DND-41 (cell line): ENCODE results near the gene UCN2.

ENCODE experiments used
- EZH2 ChIP-seq: IDR thresholded peaks from 3 replicates; pipeline ENCODE4 v1.6.1; 2012; ENCODE audit warnings: borderline replicate concordance, low read depth, mild to moderate bottlenecking, moderate library complexity, low read length, inconsistent platforms; ENCODE audit not compliant: severe bottlenecking
- TF ChIP-seq, protein P1 (sequence below): IDR thresholded peaks from 2 replicates; pipeline ENCODE4 v1.5.1; 2012; ENCODE audit warnings: borderline replicate concordance, low read length, moderate library complexity, mild to moderate bottlenecking; ENCODE audit not compliant: poor library complexity, severe bottlenecking; ENCODE audit errors: extremely low read depth

DNA sequence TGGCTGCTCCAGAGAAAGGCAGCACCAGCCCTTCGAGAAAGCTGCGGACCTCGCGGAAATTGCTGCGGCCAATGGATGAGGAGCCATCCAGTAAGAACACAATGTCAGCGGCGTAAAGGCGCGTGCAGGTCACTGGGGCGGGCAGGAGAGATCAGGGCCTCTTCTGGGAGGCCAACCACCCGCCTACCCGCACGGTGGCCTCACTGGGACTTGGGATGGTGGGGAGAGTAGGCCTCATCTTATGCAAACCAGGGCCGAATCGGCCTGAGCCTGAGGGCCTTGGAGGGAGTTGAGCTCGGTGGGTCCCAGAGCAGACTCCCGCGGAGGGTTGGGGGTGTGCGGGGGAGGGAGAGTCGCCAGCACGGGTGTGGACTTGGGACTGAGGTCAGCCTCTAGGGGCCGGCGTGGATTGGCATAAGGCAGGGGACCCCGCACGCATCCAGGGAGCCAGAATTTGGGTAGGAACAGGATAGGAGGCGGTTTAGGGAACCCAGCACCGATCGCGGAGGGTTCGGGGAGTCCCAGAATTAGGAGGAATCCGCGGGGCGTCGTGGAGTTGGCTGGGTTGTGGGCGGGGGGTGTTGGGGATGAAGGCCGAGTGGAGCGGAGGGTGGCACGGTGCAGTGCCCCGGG lies 31.0 kb upstream of the UCN2 start:
- TF ChIP-seq, protein P1, sequence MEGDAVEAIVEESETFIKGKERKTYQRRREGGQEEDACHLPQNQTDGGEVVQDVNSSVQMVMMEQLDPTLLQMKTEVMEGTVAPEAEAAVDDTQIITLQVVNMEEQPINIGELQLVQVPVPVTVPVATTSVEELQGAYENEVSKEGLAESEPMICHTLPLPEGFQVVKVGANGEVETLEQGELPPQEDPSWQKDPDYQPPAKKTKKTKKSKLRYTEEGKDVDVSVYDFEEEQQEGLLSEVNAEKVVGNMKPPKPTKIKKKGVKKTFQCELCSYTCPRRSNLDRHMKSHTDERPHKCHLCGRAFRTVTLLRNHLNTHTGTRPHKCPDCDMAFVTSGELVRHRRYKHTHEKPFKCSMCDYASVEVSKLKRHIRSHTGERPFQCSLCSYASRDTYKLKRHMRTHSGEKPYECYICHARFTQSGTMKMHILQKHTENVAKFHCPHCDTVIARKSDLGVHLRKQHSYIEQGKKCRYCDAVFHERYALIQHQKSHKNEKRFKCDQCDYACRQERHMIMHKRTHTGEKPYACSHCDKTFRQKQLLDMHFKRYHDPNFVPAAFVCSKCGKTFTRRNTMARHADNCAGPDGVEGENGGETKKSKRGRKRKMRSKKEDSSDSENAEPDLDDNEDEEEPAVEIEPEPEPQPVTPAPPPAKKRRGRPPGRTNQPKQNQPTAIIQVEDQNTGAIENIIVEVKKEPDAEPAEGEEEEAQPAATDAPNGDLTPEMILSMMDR, result no peak
- no peak for TF ChIP-seq EZH2
